GM18519 (cell line): ENCODE measurements around the gene MYEOV.

Source experiments
- ATAC-seq: cut with Tn5 transposase; IDR thresholded peaks from one replicate; pipeline ENCODE4 v1.9.1; 2021; ENCODE audit warnings: mild to moderate bottlenecking, moderate library complexity; ENCODE audit not compliant: unreplicated experiment, low FRiP score

MYEOV gene

GRCh38 chr11:69265210-69265609 lies 28.7 kb upstream of the MYEOV start:
- no peak for ATAC-seq

GRCh38 chr11:69265911-69266510 lies 27.9 kb upstream of the MYEOV start:
- ATAC-seq = no peak

GRCh38 chr11:69267395-69267805 lies 26.6 kb upstream of the MYEOV start:
- ATAC-seq = no peak

DNA sequence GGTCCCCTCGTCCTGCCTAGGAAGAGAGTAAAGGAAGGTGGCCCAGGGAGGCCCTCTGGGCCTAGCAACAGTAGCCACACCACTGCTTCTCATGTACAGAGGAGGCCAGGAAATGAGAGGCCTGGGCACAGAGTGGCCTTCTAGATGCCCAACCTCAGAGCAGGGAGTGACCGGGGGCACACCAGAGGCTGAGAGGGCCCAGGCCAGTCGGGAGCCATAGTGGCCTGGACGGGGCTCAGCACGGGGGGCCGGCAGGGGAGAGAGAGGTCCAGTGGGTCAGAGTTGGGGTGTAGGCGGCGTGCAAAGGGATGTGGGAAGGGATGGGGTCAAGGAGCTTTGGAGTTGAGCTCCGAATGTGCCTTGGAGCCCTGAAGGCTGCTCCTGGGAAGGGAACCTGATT lies 25.0 kb upstream of the MYEOV start:
- ATAC-seq = no peak

DNA sequence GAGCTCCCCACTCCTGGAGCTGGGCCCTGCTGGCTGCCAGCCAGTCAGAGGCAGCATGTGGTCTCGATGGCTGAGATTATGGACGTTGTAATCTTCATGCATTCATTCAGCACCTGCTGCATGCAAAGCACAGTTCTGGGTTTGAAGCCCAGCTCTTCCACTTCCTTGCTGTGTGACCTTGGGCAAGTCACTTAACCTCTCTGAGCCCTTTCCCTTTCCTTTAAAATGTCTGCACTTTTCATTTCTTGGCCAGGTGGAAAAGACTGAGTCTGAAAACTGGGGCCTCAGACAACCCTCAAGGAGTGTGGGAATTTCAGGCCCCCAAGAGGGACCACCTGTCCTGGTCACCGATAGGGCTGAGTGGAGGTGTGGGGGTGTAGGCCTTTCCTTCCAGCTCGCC lies 24.6 kb upstream of the MYEOV start:
- no peak for ATAC-seq

- ATAC-seq = no peak
These were observed 23.8 kb upstream of the MYEOV start for GRCh38 chr11:69269926-69270697.

DNA sequence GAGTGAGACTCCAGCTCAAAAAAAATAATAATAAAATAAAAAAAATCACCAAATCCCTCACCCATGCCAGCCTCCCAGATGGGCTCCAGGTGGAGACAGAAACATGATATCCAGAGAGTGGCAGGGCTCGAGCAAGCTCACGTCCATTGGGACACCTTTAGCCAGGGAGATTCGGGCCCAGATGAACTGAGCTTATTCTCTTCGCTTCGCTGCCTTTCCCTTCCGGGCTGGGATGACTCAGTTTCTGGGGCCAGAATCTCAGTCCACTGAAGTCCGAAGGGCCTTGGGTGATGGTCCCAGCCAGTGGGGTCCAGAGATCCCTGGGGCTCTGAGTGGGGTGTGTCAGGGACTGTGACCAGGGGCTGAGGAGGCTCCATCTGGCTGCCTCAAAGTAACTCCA lies 23.0 kb upstream of the MYEOV start:
- ATAC-seq = no peak

- no peak for ATAC-seq
These were observed 21.9 kb upstream of the MYEOV start for GRCh38 chr11:69272055-69272454.

DNA sequence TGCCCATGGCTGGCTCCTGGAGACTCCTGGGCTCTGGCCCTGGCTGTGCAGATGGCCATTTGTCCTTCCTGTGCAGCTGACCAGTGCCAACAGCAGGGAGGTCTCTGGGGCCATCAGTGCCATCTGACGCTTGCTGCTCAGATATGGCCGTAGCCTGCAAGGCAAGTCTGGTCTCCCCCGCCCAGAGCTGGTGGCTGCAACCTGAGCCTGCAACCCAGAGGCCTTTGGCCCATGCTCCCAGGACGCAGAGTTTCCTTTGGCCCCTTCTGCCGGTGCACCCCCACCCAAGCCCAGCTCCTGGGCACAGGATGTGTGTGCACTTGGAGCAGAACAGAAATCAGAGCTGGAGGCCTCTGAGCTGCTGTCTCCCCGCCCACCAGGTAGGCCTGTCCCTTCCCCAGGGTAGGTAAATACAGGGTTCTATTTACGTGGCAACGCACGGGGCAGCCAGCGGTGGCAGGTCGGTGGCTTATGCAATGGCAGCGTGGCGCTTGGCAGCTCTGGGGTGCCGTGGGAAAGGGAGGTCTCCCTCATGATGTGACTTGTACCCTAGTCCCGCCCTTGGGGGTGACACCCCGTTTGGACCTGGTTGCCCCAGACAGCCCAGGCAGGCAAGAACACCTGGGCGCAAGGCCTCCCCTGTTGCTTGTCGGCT lies 21.0 kb upstream of the MYEOV start:
- no peak for ATAC-seq

- ATAC-seq = no peak
These were observed 20.4 kb upstream of the MYEOV start for GRCh38 chr11:69273571-69273970.

DNA sequence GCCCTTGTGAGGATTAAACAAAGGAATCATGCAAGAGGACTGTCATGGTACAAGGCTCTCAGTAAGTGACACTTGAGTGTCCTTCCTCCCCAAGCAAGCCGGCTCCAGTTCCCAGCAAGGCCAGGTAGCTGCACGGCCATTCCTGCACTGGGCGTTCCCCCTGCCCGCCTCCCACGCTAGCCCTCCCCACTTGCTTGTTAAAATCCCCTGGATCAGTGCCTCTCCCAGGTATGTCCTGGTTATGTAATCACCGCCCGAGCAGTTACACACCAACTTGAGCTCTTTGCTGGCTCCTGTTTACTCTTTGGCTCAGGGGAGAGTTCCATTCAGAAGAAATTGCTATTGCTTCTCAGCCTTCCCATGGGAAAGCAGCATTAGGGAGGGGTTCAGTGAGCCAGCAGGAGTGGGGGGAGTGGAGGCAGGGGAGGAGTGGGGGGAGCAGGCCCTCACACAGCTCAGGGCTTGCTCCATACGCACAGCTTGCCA lies 19.4 kb upstream of the MYEOV start:
- ATAC-seq = no peak

GRCh38 chr11:69275178-69275577 lies 18.8 kb upstream of the MYEOV start:
- no peak for ATAC-seq

DNA sequence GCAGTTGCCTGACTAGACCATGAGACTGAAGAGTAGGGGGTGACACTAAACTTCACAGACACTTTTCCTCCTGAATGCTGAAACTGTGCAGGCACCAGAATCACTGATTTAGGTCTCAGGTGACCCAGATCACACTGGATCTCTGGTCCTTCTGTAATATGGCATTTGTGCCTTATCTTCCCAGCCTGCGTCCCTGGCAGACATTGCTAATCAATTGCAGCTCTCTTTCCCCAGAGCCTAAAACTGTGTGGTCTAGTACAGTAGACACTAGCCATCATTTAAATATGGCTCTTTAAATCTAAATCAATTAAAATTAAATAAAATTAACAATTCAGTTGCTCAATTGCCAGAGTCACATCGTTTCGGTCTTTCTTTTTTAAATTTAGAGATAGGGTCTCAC lies 17.8 kb upstream of the MYEOV start:
- ATAC-seq = no peak

DNA sequence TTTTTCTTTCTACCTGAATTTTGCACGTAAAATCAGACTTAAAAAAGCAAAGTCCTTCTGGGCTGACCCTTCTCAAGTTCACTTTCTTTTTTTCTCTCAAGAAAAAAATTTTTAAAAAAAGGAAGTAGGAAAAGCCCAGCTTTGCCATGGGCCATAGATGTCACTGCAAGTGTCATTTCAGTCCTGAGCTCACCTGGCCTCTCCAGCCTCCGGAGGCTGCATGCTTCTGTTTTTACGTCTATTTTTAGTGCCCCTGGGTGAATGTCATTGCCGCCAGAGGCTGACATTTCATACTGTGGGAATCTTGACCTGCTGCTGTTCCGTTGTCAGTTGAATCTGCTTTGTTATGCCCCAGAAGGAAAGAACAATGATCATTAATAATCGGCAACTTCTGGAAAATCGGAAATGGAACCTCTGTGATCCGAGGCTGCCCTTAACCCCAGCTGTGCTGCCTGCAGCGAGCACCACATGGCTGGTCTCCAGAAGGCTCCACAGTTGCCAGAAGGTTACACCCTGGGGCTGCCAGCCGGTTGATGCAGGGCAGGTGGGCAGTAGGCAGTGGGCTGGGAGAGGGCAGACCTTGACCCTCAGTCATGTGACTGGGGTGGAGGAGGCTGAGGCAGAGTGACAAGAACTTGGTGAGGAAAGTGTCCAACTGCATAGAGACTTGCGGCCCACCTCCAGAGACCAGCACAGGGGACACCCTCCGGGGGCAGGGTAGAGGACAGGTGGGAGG lies 16.7 kb upstream of the MYEOV start:
- ATAC-seq = no peak

GRCh38 chr11:69278091-69278867 lies 15.7 kb upstream of the MYEOV start:
- ATAC-seq = no peak

DNA sequence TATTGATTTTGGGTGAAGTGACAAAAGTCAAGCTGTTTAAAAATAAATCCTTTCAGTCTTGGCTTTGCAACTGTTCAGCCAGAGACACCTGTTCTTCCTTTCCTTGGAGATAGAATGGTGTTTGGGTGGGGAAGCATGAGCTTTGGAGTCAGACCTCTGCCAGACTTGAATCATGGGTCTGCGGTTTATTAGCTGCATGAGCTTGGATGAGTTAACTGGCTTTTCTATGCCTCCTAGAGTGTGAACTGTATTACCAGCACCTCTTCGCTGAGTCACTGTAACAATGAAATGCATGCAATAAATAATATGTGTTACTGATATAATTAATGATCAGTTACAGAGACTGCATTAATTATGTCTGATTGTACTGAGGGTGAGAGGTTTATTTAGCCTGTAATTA lies 13.5 kb upstream of the MYEOV start:
- ATAC-seq = no peak

GRCh38 chr11:69280994-69281393 lies 13.0 kb upstream of the MYEOV start:
- no peak for ATAC-seq

DNA sequence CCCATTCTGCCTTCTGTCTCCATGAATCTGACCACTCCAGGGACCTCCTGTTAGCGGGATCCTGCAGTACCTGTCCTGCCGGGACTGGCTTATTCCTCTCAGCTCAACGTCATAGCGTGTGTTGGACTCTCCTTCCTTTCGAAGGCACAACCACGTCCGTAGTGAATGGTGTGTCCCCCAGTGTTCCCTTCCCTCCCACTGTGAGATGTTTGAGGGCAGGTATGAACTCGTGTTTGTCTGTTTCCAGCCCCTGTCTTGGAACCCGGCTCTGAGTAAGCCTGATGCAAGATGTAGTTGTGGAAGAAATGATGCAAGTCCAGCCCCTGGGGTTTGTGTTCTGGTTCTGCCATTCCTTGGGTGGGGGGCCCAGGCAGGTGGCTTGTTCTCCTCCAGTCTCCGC lies 10.5 kb upstream of the MYEOV start:
- no peak for ATAC-seq

DNA sequence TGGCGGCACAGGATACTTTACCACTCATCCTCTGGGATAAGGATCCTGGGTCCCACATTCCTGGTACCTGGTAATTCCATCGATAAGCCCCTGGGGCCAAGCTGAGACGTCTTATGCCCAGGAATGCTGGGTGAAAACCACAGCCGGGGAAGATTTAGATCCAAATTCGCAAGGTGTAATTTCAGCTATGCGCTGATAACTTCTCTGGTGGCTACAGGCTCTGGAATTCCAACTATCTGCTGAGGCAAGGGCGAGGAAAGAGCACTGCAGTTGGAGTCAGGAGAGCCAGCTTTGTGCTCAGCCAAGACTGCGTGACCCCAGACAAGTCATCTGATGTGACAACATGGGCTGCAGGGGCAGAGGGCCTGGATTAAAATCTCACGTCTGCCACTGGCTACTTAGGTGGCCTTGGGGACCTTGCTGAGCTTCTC lies 9.9 kb upstream of the MYEOV start:
- no peak for ATAC-seq

- no peak for ATAC-seq
These were observed 8.9 kb upstream of the MYEOV start for GRCh38 chr11:69285091-69285490.
